ENCODE data around the gene GATB.

The GATB gene

DNA sequence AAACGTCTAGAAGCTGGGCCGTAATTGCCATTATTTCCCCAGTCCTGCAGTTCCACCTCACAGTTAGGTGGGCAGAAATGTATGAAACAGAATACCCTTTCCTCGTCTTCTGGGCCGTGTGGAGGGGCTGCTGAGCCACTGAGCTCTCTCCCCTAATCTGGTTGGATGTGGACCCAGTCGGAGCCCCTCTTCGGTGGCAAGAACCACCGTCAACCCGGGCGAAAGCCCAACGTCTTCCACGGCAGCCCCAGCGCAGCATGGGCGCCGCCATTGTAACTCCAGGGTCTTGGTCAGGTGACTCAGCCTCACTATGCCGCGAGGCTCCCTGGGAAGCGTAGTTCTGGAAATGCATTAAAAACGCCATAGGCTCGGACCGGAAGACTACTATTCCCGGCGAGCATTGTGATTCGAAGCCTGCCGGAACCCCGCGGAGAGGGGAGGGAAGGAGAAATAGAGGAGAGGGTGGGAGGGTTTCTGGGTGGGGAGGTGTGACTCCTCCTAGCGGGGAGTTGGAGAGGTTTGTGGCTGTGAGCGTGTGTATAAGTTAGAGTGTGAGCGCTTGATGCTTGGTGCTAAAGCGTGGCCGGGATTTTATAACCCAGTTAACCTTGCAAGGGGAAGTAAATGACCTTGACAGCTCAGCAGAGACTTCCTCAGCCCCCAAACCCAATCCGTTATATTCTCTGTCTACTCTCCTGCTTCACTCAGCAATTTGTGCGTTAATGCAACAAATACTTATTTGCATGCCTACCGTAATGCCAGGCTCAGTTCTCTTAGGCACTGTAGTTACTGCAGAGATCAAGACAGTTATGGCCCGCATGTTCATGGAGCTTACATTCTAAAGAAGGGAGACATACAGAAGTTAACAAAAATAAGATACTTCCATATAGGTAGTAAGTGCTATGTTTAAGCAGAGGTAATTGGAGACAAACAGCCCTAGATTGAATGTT, at the start of gene GATB:
TSS of gene GATB (minus strand) at position 296 of the 950 bp plus-strand sequence. CDS start at position 271, 25 bp downstream.
- peak; percentile 78 to 85 for DNase-seq (ENCODE audit: low read depth in 1 of 2, low spot score in 1 of 2)

- no peak for DNase-seq (ENCODE audit: low read depth in 1 of 2, low spot score in 1 of 2)
Measured at GRCh38 chr4:151810476-151810875, 49.7 kb upstream of the GATB start.

DNA sequence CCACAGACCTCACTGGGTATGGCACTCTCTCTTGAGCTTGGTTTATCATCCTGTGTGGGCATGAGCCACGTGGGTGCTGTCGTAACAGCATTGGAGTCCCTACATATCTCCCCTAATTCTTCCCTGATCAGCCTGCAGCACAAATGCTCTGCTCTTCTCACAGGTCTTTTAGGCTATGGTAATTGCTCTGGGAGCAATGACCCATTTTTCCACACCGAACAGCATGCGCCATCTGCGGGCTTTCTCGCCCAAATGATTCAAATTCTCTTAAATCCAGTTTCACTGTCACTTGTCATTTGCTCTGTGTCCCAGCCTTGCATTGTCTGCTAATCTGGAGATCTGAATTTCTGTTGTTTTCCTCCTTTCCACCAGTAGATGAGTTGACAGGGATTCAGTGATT, 48.9 kb upstream of the GATB start:
- no peak for DNase-seq (ENCODE audit: low read depth in 1 of 2, low spot score in 1 of 2)

DNA sequence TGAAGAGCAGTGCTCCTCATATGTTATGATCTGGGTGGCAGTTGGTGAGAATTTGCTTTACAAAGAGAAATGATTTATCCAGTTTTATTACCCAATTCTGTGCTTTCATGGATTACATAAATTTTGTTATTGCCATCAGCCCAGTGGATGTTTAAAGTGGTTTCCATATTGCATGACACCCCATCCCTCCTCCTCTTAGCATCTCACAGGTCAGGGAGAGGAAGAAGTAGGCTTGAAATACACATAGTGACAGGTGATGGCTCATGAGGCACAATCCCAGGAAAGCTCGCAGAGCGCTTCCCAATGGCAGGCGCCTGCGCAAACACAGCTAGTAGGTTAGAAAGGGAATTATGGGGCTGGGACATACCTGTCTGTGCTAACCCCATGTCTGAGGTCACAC, 47.7 kb upstream of the GATB start:
- DNase-seq (ENCODE audit: low read depth in 1 of 2, low spot score in 1 of 2) = no peak

DNA sequence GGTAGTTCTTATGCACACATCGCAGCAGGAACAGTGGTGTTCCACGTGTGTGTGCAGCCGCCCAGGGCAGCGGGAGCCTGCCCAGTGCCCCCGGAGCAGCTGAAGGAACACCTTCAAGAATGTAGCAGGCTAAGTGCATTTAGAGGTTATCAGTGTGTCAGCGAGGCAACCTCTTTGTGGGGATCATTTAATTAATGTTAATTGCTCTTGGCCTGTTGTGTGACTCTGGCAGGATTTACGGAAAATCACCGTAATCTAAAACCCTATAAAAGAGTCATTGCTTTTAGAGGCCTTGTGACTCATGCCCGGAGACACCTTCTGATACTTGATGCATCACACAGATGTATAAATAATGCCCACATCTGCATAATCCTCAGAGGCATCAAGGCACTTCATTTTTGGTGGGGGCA, 47.3 kb upstream of the GATB start:
- DNase-seq (ENCODE audit: low read depth in 1 of 2, low spot score in 1 of 2) = no peak

GRCh38 chr4:151807220-151807619, 46.4 kb upstream of the GATB start:
- no peak for DNase-seq (ENCODE audit: low read depth in 1 of 2, low spot score in 1 of 2)

DNA sequence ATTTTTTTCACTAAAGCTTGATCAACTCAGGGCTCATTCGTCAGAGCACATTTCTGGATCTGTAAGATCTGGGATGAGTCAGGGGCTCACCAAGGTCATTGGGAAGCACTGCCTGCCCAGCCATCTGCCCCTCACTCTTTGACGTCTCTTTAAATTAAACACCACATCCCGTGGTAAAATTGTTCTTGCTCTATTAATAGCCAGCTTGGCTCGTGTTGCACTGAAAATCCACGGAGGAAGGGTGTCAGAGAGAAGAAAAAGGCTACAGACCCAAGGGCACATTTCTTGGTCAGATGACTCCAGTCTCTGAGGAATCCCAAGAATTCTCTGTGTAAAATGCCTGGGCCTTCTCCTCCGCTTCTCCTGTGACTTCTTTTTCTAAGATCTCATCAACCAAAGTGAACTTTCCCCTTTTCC, 45.7 kb upstream of the GATB start:
- no peak for DNase-seq (ENCODE audit: low read depth in 1 of 2, low spot score in 1 of 2)

GRCh38 chr4:151804821-151805220, 44.0 kb upstream of the GATB start:
- no peak for DNase-seq (ENCODE audit: low read depth in 1 of 2, low spot score in 1 of 2)

GRCh38 chr4:151804086-151804630, 43.4 kb upstream of the GATB start:
- DNase-seq (ENCODE audit: low read depth in 1 of 2, low spot score in 1 of 2) = no peak

GRCh38 chr4:151803246-151803645, 42.4 kb upstream of the GATB start:
- DNase-seq (ENCODE audit: low read depth in 1 of 2, low spot score in 1 of 2) = no peak

DNA sequence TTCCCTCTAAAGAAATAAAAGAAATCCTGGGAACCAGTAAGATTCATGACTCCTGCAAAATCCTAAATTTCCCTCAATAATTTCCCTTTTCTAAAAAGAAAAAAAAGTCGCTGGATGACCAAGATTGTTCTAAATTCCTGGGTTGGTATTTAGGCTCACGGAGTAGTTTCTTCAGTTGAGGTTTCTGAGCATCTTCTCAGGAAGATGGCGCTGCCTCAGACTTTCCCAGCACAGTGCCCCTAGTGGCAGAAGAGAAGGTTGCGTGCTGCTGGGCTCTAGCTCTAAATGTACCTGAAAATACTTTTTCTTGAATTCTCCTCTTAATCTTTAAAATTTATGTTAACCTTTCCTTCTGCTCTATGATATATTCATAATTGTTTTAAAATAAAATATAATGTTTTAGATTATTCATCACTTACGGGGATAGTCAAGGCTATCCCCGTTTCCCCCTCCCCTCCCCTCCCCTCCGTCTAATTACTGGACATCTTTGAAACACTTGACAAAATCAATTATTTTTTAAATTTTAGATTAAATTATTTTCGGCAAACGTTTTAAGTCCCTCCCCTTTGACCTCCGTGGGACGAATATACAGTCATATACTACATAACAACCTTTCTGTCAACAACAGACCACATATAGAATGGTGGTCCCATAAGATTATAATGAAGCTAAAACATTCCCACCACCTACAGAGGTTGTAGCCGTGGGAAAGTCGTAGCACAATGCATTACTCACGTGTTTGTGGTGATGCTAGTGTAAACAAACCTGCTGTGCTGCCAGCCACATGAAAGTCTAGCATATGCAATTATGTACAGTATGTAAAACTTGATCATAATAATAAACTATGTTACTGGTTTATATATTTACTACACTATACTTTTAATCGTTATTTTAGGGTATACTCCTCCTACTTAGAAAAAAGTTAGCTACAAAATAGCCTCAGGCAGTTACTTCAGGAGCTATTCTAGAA, 41.0 kb upstream of the GATB start:
- peak; percentile 14 to 32 for DNase-seq (ENCODE audit: low read depth in 1 of 2, low spot score in 1 of 2)

DNA sequence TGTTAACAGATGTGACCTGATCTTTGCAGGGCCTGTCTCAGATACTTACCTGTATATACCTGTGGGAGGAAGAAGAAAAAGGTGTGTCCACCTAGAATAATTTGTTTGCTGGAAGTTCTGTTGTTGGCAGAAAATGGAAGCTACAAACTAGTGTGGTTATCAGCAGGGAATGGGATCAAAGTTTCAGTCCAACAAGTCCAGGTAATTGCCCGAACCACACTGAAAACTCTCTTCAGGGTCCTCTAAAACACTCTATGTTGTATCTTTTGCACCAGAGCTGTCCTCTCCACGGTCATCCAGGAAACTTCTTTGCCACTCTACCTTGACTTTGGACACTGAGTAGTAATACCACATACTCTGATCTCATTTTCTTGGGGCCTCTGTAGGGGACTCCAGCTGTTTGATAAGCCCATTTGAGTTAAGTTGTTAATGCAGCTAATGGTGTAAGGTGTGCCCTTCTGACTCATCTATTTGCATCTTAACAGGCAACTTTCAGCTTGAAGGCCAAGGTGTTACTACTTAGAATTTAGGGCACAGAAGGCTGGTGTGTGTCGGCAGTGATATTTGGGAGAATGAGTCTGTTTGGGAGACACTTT, 38.7 kb upstream of the GATB start:
- no peak for DNase-seq (ENCODE audit: low read depth in 1 of 2, low spot score in 1 of 2)

DNA sequence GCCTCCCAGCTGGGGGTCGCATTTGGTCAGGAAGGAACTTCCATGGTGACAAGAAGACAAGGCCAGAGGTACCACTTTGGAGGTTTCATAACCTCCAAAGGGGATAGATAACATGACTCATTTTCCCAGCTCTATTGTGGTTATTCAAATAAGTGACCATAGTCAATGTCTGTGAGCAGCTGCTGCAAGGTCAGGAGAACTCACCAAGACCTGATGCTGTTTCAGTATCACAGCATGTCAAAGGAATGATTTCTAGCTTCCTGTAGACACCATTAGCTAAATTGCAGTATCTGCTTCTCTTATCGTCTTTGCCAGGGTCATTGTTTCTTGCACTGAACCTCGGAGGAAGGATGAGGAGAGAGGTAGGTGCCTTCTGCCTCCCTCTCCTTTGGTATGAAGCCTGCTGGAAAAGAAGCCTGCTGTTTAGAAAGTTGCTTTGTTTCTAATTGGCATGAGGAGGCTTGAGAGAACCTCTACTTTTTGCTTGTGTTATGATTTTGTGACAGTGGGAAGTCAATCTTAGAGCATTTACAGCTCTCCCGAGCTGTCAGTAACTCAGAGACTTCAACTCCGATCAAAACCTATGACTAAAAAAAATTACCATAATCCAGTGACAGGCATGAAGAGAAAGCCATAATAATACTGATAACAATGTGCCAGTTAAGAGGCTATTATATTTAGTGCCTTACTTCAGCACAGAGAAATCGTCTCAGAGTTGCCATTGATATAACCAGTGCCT, 38.0 kb upstream of the GATB start:
- DNase-seq (ENCODE audit: low read depth in 1 of 2, low spot score in 1 of 2) = no peak

DNA sequence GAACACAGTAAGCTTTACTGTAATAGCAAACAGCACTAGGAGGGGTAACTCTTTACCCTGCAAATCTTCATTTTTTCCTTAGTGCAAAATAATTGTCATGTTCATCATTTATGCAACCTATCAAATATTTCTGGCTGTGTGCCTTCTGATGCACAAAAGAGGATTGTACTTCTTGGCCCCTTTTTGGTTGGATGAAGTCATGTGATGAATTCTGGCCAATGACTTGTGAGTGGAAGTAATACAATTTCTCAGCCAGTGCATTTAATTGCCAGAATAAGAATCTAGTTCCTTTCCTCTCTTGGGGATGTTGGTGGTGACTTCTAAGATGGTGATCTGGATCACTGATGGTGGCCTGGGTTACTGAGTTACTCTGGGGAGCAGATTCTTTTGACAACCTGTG, 37.0 kb upstream of the GATB start:
- DNase-seq (ENCODE audit: low read depth in 1 of 2, low spot score in 1 of 2) = no peak

DNA sequence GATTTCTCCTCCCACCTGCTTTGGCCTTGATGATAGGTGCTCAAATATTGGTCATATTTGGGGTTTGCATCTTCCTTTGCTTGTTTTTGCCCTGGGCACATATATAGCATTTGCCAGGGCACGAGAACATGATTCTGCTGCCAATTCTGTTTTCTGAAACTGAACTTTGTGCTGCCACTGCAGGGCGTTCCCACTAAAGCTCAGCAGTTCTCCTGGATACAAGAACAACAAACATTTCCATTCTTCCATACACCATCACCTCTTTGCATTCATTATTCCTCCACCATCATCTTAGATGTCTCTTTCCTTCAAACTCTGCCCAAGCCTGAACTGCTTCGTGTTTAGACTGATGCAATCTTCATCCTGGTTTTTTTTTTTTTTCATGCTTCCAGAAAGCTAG, 36.3 kb upstream of the GATB start:
- DNase-seq (ENCODE audit: low read depth in 1 of 2, low spot score in 1 of 2) = no peak

GRCh38 chr4:151796106-151796505, 35.3 kb upstream of the GATB start:
- no peak for DNase-seq (ENCODE audit: low read depth in 1 of 2, low spot score in 1 of 2)

DNA sequence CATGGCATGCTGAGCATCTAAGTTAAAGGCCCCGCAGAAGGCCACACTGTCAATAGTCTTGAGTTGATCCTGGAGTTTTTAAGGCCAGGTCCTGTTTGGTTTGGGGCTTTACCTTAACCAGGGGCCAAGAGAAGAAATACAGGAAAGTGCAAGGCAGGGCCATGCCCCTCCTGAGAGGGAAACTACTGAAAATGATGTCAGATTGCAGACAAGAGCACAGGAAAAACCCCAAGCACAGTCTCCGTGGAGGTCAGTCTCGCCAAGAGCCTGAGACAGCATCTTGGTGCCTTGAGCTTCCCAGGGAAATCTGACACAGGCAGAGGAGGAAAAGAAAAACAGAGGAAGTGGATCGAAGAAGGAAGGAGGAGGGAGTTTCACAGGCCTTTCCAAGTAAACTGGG, 32.2 kb upstream of the GATB start:
- no peak for DNase-seq (ENCODE audit: low read depth in 1 of 2, low spot score in 1 of 2)

DNA sequence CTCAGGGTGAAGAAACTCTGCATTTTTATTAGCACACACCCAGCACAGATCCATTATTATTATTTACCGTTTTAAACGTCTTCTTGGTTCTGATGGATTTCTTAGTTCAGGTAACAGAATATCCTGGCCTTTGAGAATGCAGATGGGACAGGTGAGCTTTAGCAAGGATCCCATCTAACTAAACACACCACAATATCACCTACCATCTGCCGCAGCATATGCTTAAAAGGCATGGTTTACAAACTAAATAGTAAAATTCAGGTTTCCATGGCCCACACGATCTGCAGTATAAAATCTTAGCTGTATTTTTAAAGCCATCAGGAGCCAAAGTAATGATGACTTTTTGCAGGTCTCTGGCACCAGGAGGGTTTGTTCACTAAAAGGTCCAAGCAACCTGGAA, 31.7 kb upstream of the GATB start:
- DNase-seq (ENCODE audit: low read depth in 1 of 2, low spot score in 1 of 2) = no peak

GRCh38 chr4:151788021-151788420, 27.2 kb upstream of the GATB start:
- DNase-seq (ENCODE audit: low read depth in 1 of 2, low spot score in 1 of 2) = no peak

- no peak for DNase-seq (ENCODE audit: low read depth in 1 of 2, low spot score in 1 of 2)
Measured at GRCh38 chr4:151786158-151786495, 25.3 kb upstream of the GATB start.
